CD8-positive, alpha-beta memory T cell (primary cell): Measurements from ENCODE around the gene RBM42. TPM values are rescaled to one million over a fixed set of nuclear protein-coding genes. Genes with fewer than 3 reads are reported as not detected.

ENCODE experiments used
- CTCF ChIA-PET: fragments of 350-600 bp; sonication (Branson Sonifier 250); formaldehyde crosslinking; loops from one replicate; lab custom pipeline; 2021; ENCODE audit warnings: antibody characterized with exemption; lab: Charles Lee
- POLR2A ChIA-PET: fragments of 350-600 bp; sonication (Branson Sonifier 250); formaldehyde crosslinking; loops from one replicate; lab custom pipeline; 2021; ENCODE audit warnings: antibody characterized with exemption; lab: Charles Lee
- DNase-seq, 5 donors: peaks; one replicate each; pipeline versions ENCODE4 v3.0.0 to v3.0.0-alpha.2; 2020 to 2022; ENCODE audit warnings: mixed read lengths in 1 of 5
- H3K27ac ChIP-seq: one replicate; pipeline ENCODE4 v1.7.0; 2013; ENCODE audit warnings: low read depth, mild to moderate bottlenecking, low read length, moderate library complexity
- H3K27me3 ChIP-seq: 2 replicates; pipeline ENCODE4 v1.7.0; 2013; ENCODE audit warnings: low read length, mild to moderate bottlenecking; ENCODE audit not compliant: insufficient read depth, poor library complexity, severe bottlenecking
- H3K36me3 ChIP-seq: 2 replicates; pipeline ENCODE4 v1.7.0; 2013; ENCODE audit warnings: mild to moderate bottlenecking, low read length, moderate library complexity; ENCODE audit not compliant: insufficient read depth
- H3K4me1 ChIP-seq: 2 replicates; pipeline ENCODE4 v1.7.0; 2013; ENCODE audit warnings: mild to moderate bottlenecking, low read length, moderate library complexity; ENCODE audit not compliant: insufficient read depth
- H3K4me3 ChIP-seq: 2 replicates; pipeline ENCODE4 v1.7.0; 2013; ENCODE audit warnings: mild to moderate bottlenecking, low read length
- H3K9me3 ChIP-seq: 2 replicates; pipeline ENCODE4 v1.7.0; 2013; ENCODE audit warnings: mild to moderate bottlenecking, low read length
- H3K27ac Mint-ChIP-seq, 8 donors: one replicate each; pipeline ENCODE4 v1.8.0; 2020 to 2021; ENCODE audit warnings: mixed read lengths in 8 of 8, mild to moderate bottlenecking in 6 of 8, inconsistent platforms in 3 of 8, moderate library complexity in 3 of 8
- H3K27me3 Mint-ChIP-seq, 2 donors: one replicate each; pipeline ENCODE4 v1.8.0; 2020 to 2021; ENCODE audit warnings: mixed read lengths in 2 of 2, mild to moderate bottlenecking in 1 of 2, moderate library complexity in 1 of 2
- H3K36me3 Mint-ChIP-seq, 3 donors: one replicate each; pipeline ENCODE4 v1.8.0; 2020 to 2021; ENCODE audit warnings: mixed read lengths in 3 of 3, inconsistent platforms in 1 of 3, mild to moderate bottlenecking in 1 of 3
- H3K4me1 Mint-ChIP-seq, 3 donors: one replicate each; pipeline ENCODE4 v1.8.0; 2020 to 2021; ENCODE audit warnings: mixed read lengths in 3 of 3, inconsistent platforms in 1 of 3, mild to moderate bottlenecking in 1 of 3
- H3K4me3 Mint-ChIP-seq, 7 donors: one replicate each; pipeline ENCODE4 v1.8.0; 2020 to 2021; ENCODE audit warnings: mixed read lengths in 7 of 7, mild to moderate bottlenecking in 6 of 7, moderate library complexity in 4 of 7, inconsistent platforms in 2 of 7
- H3K9me3 Mint-ChIP-seq, 5 donors: one replicate each; pipeline ENCODE4 v1.8.0; 2020 to 2022; ENCODE audit warnings: mixed read lengths in 5 of 5, mild to moderate bottlenecking in 3 of 5, moderate library complexity in 2 of 5, inconsistent platforms in 1 of 5
- polyA plus RNA-seq: library from polyadenylated mRNA; unstranded; fragments of 300-500 nt; fragmentation: Illumina TruSeq; gene quantifications from one replicate; pipeline ENCODE4 v1.2.3, GENCODE V29; 2021
- total RNA-seq, 2 experiments: library from RNA; stranded (reverse); gene quantifications; one replicate each; pipeline ENCODE4 v1.2.3, GENCODE V29; 2021

RBM42 gene
- total and polyA plus RNA-seq, 3 experiments from 2014 or later = 62.4 to 116 (median 109) TPM

DNA sequence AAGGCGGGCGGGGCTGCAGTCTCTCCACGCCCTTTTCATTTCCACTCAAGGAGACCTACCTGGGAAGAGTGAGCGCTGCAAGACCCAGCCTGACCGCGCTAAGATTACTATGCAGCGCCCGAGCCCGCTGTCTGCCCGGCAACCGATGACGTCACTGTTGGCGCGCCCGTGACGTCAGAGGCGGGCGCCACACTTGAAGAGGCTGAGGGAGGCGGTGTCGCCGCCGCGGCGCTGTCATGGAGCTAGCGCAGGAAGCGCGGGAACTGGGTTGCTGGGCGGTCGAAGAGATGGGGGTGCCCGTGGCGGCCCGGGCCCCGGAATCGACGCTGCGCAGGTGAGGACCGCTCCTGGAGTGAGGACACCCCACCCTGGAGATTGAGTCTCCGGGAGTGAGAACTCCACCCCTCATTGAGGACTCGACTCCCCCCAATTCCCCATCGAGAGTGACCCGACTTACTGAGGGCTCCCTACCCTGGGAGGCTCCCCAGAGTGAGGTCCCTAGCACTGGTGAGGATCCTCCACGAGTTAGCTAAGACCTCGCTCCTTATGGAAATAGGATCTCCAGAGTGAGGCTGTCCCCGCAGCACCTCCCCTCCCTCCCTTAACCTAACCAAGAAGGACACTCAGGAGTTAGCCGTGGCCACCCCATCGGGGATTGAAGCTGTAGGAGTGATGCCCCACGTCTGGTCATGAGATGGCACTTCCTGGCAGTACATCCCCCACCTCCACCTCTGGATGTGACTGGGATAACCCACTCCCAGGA lies 16.1 kb upstream of the RBM42 start, which contains the start of gene HAUS5:
TSS of gene HAUS5 (plus strand) at position 177 of the 763 bp plus-strand sequence. CDS start at position 237, 60 bp downstream.
- H3K9me3 ChIP-seq = no peaks in the 10 kb centered on the region
- H3K4me3 ChIP-seq = peak within 1 kb of the TSS; percentile 91
- no peaks in the 10 kb centered on the region for H3K36me3 ChIP-seq
- H3K4me1 ChIP-seq = peaks cover 31% of the 10 kb centered on the region
- H3K36me3 Mint-ChIP-seq = peaks cover 0 to 28% (median 6%) of the 10 kb centered on the region in 3 donors
- ChIA-PET CTCF (interaction anchor here (0.7 to 1.6 kb wide), 4 partner anchors 10 to 334 kb away, joined by 3 to 4 read pairs (median 3); no protein-coding TSS in a partner anchor), POLR2A (interaction anchor here (0.6 to 1.0 kb wide), 2 partner anchors 31 to 35 kb away, joined by 3 read pairs; partner anchors contain the start of gene COX6B1)
- DNase-seq = peak; percentile 93 to 96 (median 94)
- no peaks in the 10 kb centered on the region for H3K27me3 ChIP-seq
- no peaks in the 10 kb centered on the region for H3K27me3 Mint-ChIP-seq
- H3K27ac Mint-ChIP-seq = peak within 1 kb of the TSS; percentile 54 to 95 (median 90)
- peak within 1 kb of the TSS; percentile 86 for H3K27ac ChIP-seq
- peak within 1 kb of the TSS; percentile 84 to 95 (median 87) for H3K4me3 Mint-ChIP-seq
- peaks cover 25 to 41% (median 31%) of the 10 kb centered on the region in 3 donors for H3K4me1 Mint-ChIP-seq
- peaks cover 0 to 4% (median 0%) of the 10 kb centered on the region in 5 donors for H3K9me3 Mint-ChIP-seq

DNA sequence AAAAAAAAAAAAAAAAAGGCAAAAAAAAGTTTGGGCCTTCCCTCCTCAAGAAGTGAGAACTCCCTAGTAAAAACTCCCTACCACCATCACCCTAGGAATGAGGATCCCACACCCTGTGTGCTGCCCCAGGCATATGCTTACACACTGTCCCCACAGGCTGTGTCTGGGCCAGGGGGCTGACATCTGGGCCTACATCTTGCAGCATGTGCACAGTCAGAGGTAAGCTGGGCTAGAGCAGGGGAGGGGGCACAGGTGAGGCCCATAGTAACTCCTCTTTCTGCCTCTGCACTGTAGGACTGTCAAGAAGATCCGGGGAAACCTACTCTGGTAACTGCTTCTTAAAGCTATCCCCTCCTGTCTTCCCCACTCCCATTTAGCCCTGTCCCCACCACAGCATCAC lies 15.3 kb upstream of the RBM42 start:
- DNase-seq = no peak
- peak overlapping the region; percentile 66 to 95 (median 84) for H3K4me3 Mint-ChIP-seq
- H3K36me3 Mint-ChIP-seq = peaks cover 0 to 33% (median 6%) of the 10 kb centered on the region in 3 donors
- H3K4me1 Mint-ChIP-seq = peaks cover 25 to 40% (median 26%) of the 10 kb centered on the region in 3 donors
- Histone ChIP-seq H3K36me3 (no peaks in the 10 kb centered on the region), H3K4me1 (peaks cover 31% of the 10 kb centered on the region), H3K27me3 (no peaks in the 10 kb centered on the region), H3K9me3 (no peaks in the 10 kb centered on the region), H3K4me3 (no peak overlapping the region), H3K27ac (no peak overlapping the region)
- CTCF ChIA-PET = interaction anchor here (0.7 to 1.6 kb wide), 3 partner anchors 11 to 333 kb away, joined by 3 to 4 read pairs (median 3); no protein-coding TSS in a partner anchor
- POLR2A ChIA-PET = no interaction called here
- H3K9me3 Mint-ChIP-seq = no peaks in the 10 kb centered on the region
- H3K27ac Mint-ChIP-seq = peak overlapping the region in 6 of 8 donors; percentile 40 to 88 (median 79)
- no peaks in the 10 kb centered on the region for H3K27me3 Mint-ChIP-seq

DNA sequence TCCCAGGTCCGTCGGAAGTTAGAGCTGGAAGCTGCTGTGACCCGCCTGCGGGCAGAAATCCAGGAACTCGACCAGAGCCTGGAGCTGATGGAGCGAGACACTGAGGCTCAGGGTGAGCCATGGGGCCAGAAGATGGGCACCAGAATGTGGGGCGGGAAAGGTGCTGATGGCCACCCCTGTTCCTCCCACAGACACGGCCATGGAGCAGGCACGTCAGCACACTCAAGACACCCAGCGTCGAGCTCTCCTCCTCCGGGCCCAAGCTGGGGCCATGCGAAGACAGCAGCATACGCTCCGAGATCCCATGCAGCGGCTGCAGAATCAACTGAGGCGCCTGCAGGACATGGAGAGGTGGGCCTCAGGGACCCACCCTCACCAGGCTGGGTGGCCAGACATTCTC lies 13.8 kb upstream of the RBM42 start:
- peak overlapping the region in 1 of 8 donors; percentile 67 for H3K27ac Mint-ChIP-seq
- POLR2A ChIA-PET = no interaction called here

DNA sequence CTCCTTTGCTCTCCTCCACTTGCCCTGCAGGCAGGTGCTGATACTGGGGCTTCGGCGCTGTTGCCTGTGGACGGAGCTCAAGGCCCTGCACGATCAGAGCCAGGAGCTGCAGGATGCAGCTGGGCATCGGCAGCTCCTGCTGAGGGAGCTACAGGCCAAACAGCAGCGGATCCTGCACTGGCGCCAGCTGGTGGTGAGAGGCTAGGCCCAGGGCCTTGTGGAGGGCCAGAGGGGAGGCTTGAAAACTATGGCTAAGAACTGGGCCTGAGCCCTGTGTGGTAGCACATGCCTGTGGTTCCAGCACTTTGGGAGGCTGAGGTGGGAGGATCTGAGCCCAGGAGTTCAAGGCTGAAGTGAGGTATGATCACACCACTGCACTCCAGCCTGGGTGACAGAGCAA lies 10.0 kb upstream of the RBM42 start:
- H3K4me3 ChIP-seq = no peak overlapping the region
- Mint-ChIP-seq H3K27me3 (peaks cover 0 to 1% of the 10 kb centered on the region in 2 donors), H3K36me3 (peaks cover 0 to 50% (median 8%) of the 10 kb centered on the region in 3 donors), H3K4me1 (peaks cover 0 to 1% (median under 1%) of the 10 kb centered on the region in 3 donors), H3K9me3 (no peaks in the 10 kb centered on the region), H3K4me3 (no peak overlapping the region), H3K27ac (peak overlapping the region in 1 of 8 donors; percentile 20)
- POLR2A ChIA-PET = no interaction called here
- no peaks in the 10 kb centered on the region for H3K36me3 ChIP-seq
- H3K4me1 ChIP-seq = no peaks in the 10 kb centered on the region
- no peaks in the 10 kb centered on the region for H3K27me3 ChIP-seq
- DNase-seq = no peak
- H3K9me3 ChIP-seq = no peaks in the 10 kb centered on the region
- CTCF ChIA-PET = no interaction called here
- no peak overlapping the region for H3K27ac ChIP-seq

More for the DNA sequence above, 13.8 kb upstream of the RBM42 start:
- Mint-ChIP-seq H3K4me1 (peaks cover 15 to 29% (median 16%) of the 10 kb centered on the region in 3 donors), H3K36me3 (peaks cover 0 to 38% (median 4%) of the 10 kb centered on the region in 3 donors), H3K9me3 (no peaks in the 10 kb centered on the region), H3K4me3 (no peak overlapping the region), H3K27me3 (no peaks in the 10 kb centered on the region)
- CTCF ChIA-PET = interaction anchor here (0.7 to 1.2 kb wide), 2 partner anchors 8 to 16 kb away, joined by 3 read pairs; no protein-coding TSS in a partner anchor
- no peaks in the 10 kb centered on the region for H3K27me3 ChIP-seq
- H3K9me3 ChIP-seq = no peaks in the 10 kb centered on the region
- peaks cover 23% of the 10 kb centered on the region for H3K4me1 ChIP-seq
- DNase-seq = no peak
- H3K4me3 ChIP-seq = no peak overlapping the region
- H3K27ac ChIP-seq = no peak overlapping the region
- H3K36me3 ChIP-seq = no peaks in the 10 kb centered on the region

DNA sequence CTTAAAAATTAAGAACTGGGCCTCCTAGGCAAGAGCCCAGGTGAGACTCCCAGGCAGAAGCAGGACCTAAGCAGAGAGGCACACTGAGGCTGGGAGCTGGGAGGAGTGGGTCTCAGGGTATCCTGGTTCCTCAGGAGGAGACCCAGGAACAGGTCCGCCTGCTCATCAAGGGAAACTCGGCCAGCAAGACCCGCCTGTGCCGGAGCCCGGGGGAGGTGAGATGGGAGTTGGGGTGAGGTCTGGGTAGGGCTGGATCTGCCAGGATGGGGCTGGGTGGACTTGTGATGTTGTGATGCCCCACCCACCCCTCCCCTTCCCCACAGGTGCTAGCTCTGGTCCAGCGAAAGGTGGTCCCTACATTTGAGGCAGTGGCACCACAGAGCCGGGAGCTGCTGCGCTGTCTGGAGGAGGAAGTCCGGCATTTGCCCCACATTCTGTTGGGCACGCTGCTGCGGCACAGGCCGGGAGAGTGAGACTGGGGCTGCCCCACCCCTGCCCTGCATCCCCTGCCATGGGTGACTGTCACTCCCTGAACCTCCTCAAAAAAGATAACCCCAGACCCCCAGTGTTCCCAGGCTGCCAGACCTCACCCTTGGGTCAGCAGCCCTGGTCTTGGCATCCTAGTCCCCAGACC lies 9.4 kb upstream of the RBM42 start:
- Histone ChIP-seq H3K27me3 (no peaks in the 10 kb centered on the region), H3K27ac (no peak overlapping the region), H3K36me3 (no peaks in the 10 kb centered on the region), H3K4me1 (no peaks in the 10 kb centered on the region), H3K4me3 (no peak overlapping the region), H3K9me3 (no peaks in the 10 kb centered on the region)
- no peak for DNase-seq
- H3K36me3 Mint-ChIP-seq = peaks cover 0 to 50% (median 8%) of the 10 kb centered on the region in 3 donors
- POLR2A ChIA-PET = no interaction called here
- H3K9me3 Mint-ChIP-seq = no peaks in the 10 kb centered on the region
- H3K4me1 Mint-ChIP-seq = no peaks in the 10 kb centered on the region
- CTCF ChIA-PET = no interaction called here
- no peak overlapping the region for H3K27ac Mint-ChIP-seq
- no peak overlapping the region for H3K4me3 Mint-ChIP-seq
- peaks cover 0 to 1% of the 10 kb centered on the region in 2 donors for H3K27me3 Mint-ChIP-seq

DNA sequence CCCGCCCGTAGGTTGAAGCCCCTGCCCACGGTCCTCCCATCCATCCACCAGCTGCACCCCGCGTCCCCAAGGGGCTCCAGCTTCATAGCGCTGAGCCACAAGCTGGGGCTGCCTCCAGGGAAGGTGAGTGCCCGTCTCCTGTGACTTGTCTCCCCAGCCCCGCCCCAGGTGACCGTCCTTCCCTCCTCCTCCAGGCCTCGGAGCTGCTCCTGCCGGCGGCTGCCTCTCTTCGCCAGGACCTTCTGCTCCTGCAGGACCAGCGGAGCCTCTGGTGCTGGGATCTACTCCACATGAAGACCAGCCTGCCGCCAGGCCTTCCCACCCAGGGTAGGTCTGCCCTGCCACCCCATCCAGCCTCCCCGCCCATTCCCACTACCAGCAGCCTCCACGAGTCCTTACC lies 8.8 kb upstream of the RBM42 start:
- H3K4me3 ChIP-seq = no peak overlapping the region
- peaks cover 0 to 1% of the 10 kb centered on the region in 2 donors for H3K27me3 Mint-ChIP-seq
- peaks cover 0 to 45% (median 8%) of the 10 kb centered on the region in 3 donors for H3K36me3 Mint-ChIP-seq
- H3K9me3 Mint-ChIP-seq = no peaks in the 10 kb centered on the region
- no peaks in the 10 kb centered on the region for H3K36me3 ChIP-seq
- no peak overlapping the region for H3K27ac ChIP-seq
- ChIA-PET CTCF (no interaction called here), POLR2A (no interaction called here)
- H3K27me3 ChIP-seq = no peaks in the 10 kb centered on the region
- DNase-seq = no peak
- H3K4me1 ChIP-seq = no peaks in the 10 kb centered on the region
- H3K4me1 Mint-ChIP-seq = no peaks in the 10 kb centered on the region
- H3K9me3 ChIP-seq = no peaks in the 10 kb centered on the region
- H3K27ac Mint-ChIP-seq = no peak overlapping the region
- H3K4me3 Mint-ChIP-seq = no peak overlapping the region

DNA sequence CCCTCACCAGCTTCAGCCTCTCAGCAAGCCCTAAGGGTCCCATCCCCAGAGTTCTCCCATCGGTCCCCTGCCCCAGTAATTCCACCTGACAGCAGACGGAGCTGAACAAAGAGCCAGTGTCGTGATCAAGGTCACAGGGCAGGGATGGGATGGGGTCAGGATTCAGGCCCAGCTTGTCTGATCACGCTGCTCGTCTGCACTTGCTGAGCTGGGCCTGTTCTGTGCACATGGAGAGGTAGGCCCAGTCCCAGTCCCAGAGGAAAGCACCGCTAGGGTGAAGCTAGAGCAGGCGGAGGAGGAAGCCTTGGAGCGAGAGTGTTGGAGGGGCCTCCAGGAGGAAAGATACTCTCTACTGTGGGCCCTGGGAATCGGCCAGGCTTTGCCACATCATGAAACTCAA lies 7.1 kb upstream of the RBM42 start:
- DNase-seq = no peak
- H3K36me3 ChIP-seq = no peaks in the 10 kb centered on the region
- H3K4me1 Mint-ChIP-seq = peaks cover 0 to 4% (median 0%) of the 10 kb centered on the region in 3 donors
- H3K27ac Mint-ChIP-seq = no peak overlapping the region
- no peaks in the 10 kb centered on the region for H3K9me3 Mint-ChIP-seq
- H3K4me3 ChIP-seq = no peak overlapping the region
- POLR2A ChIA-PET = no interaction called here
- H3K36me3 Mint-ChIP-seq = peaks cover 0 to 33% (median 4%) of the 10 kb centered on the region in 3 donors
- H3K27me3 Mint-ChIP-seq = peaks cover 0 to 1% of the 10 kb centered on the region in 2 donors
- no peaks in the 10 kb centered on the region for H3K27me3 ChIP-seq
- no peak overlapping the region for H3K4me3 Mint-ChIP-seq
- no peaks in the 10 kb centered on the region for H3K9me3 ChIP-seq
- CTCF ChIA-PET = no interaction called here
- H3K4me1 ChIP-seq = no peaks in the 10 kb centered on the region
- no peak overlapping the region for H3K27ac ChIP-seq
